ENCODE data around the gene ZNF135.
A peak's percentile ranks its signal among the peaks of the same experiment; 100 is the strongest.

ZNF135 gene

GRCh38 chr19:58059003-58059670 is at the start of gene ZNF135:
Gene ZNF135, plus strand, starts transcription at chr19:58059282. Its CDS starts 721 bp downstream, at chr19:58060003.
- peak; percentile 45 for DNase-seq

GRCh38 chr19:58009301-58009665 is 49.8 kb upstream of the ZNF135 start:
- DNase-seq: no peak

- peak; percentile 71 for DNase-seq
These were observed 49.3 kb upstream of the ZNF135 start for GRCh38 chr19:58009666-58010301.

GRCh38 chr19:58010507-58010906 is 48.6 kb upstream of the ZNF135 start:
- DNase-seq: no peak

- DNase-seq: no peak
These were observed 44.9 kb upstream of the ZNF135 start for GRCh38 chr19:58014141-58014540.

GRCh38 chr19:58020129-58020528 is 39.0 kb upstream of the ZNF135 start:
- no peak for DNase-seq

GRCh38 chr19:58021541-58022282 is 37.4 kb upstream of the ZNF135 start:
- peak; percentile 61 for DNase-seq

GRCh38 chr19:58022283-58022660 is 36.8 kb upstream of the ZNF135 start:
- no peak for DNase-seq

- no peak for DNase-seq
These were observed 34.4 kb upstream of the ZNF135 start for GRCh38 chr19:58024661-58025060.

GRCh38 chr19:58033741-58034476 is 25.2 kb upstream of the ZNF135 start, which contains the start of gene ZSCAN1:
Gene ZSCAN1, plus strand, starts transcription at chr19:58034025. Its CDS starts 3,812 bp downstream, at chr19:58037837.
- DNase-seq: peak; percentile 21

GRCh38 chr19:58034477-58034793 is 24.6 kb upstream of the ZNF135 start:
- DNase-seq: no peak

- DNase-seq: no peak
These were observed 23.2 kb upstream of the ZNF135 start for GRCh38 chr19:58035863-58036262.

GRCh38 chr19:58037927-58038687 is 21.0 kb upstream of the ZNF135 start:
- no peak for DNase-seq

GRCh38 chr19:58038688-58039204 is 20.3 kb upstream of the ZNF135 start:
- no peak for DNase-seq

GRCh38 chr19:58040751-58041525 is 18.1 kb upstream of the ZNF135 start:
- DNase-seq: no peak

- DNase-seq: no peak
These were observed 16.4 kb upstream of the ZNF135 start for GRCh38 chr19:58042495-58043340.

- no peak for DNase-seq
These were observed 14.7 kb upstream of the ZNF135 start for GRCh38 chr19:58044391-58044790.

- DNase-seq: no peak
These were observed 14.2 kb upstream of the ZNF135 start for GRCh38 chr19:58044886-58045285.

GRCh38 chr19:58045411-58046050 is 13.6 kb upstream of the ZNF135 start:
- no peak for DNase-seq

- DNase-seq: no peak
These were observed 12.2 kb upstream of the ZNF135 start for GRCh38 chr19:58046856-58047255.

All from CD4-positive, alpha-beta T cell treated with Interleukin-17A for 1 hour (primary cell).